ENCODE data around the gene CD248. TPM values are rescaled to one million over a fixed set of nuclear protein-coding genes. Genes with fewer than 3 reads are reported as not detected.

The CD248 gene
- total RNA-seq, 2 donors from 2014 or later, result 43.8 to 54.3 TPM

DNA sequence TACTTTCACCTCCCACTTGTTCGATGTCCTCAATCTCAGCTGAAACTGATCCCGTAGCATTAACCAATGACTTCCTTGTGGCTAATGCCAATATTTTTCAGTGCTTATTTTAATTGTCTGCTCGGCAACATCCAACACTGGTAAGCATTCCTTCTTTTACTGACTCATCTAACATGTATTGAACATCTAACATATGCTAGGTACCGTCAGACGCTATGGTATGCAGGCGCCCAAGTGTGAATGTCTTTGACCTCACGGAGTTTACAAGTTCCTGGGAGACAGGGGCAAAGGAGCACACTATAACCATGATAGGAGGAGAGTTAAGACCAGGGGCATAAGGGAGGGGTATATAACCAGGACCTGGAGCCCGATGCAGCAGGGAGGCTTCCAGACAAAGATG, 26.3 kb upstream of the CD248 start:
- ATAC-seq, result no peak
- intact Hi-C loops (cut with DNase I), result no loop called here
- no peak for DNase-seq

DNA sequence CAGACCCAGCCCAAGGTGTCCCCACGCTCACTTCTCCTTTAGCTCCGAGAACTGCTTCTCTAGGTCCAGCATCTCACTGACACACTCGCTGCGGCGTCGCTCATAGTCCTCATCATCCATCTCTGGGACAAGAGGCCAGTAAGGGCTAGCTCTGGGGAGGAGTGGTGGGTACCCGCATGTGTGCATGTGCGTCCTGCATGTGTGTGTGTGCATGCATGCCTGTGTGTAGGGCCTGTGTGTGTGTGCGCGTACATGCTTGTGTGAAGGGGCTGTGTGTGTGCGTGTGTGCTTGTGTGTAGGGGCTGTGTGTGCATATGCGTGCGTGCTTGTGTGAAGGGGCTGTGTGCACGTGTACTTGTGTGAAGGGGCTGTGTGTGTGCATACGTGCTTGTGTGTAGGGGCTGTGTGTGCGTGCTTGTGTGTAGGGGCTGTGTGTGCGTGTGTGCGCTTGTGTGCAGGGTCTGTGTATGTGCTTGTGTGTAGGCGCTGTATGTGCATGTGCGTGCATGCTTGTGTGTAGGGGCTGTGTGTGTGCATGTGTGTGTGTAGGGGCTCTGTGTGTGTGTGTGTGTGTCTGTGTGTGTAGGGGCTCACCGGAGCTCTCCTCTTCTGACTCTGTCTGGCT, 24.8 kb upstream of the CD248 start:
- intact Hi-C loops (cut with DNase I), result no loop called here
- ATAC-seq (no peak), DNase-seq (no peak)

DNA sequence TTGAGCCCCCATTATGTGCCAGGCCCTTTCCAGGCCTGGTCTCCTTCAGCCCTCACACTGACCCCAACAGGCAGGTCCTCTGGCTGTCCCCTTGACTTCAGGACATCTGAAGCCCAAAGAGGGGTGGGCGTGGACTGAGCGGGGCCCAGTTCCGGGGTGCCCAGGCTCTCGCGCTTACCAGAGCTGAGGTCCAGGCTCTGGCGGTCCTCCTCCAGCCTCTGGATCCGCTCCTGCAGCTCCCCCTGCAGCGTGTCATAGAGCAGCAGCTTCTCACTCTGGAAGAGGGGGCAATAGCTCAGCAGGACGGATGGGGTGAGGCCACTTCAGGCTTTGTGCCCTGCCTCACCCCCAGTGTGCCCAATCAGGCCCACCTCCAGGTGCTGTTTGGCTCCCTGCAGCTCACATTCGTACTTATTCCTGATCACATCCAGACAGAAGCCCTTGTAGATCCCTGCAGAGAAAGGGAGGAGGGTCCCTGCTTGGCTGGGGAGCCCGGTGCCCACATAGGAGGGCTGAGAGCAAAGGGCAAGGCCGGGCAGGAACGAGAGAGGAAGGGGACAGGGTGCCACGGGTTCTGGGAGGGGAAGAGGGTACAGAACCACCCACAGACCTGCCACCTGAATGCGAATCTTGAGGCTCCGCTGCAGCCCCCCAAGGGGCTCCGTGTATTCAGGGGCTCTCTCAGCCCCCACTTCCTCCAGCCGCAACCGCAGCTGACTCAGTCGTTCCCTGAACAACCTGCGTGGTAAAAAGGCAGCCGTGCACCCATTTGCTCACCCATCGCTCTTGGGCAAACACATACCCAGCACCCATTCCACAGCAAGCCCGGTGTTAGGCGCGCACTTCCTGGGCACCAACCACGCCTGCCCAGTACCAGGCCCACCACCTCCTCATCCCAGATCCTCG, 24.0 kb upstream of the CD248 start:
- no peak for ATAC-seq
- intact Hi-C loops (cut with DNase I), result no loop called here
- DNase-seq, result no peak

DNA sequence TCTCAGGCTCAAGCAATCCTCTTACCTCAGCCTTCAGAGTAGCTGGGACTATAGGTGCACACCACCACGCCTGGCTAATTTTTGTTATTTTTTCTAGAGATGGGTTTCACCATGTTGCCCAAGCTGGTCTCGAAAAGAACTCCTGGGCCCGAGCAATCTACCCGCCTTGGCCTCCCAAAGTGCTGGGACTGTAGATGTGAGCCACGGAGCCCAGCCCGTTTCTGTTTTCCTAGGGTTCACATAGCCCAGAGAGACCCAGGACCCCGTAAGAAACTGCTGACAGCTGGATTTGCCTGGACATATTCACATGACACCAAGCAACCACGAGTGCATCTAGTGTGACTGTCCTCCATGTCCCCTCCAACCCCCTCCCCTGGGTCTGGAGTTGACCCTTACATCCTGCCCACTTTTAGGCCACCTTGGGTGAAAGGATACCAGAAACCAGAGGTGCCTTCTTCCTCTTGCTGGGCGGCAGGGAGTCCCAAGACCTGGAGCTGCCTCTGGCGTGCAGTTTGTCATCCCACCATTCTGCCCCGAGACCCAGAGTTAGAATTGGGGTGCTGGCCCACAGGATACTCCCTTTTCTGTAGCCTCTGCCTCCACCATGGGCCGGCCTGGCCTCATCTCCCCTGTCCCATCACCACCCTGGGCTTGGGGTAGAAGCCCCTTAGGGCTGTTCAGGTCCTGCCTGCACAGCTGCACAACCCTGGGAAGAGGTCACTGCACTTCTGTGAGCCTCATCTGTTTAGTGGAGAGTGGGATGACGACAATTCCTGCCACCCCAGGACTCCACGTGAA, 23.0 kb upstream of the CD248 start:
- no peak for DNase-seq
- intact Hi-C loops (cut with DNase I), result no loop called here
- ATAC-seq, result no peak

DNA sequence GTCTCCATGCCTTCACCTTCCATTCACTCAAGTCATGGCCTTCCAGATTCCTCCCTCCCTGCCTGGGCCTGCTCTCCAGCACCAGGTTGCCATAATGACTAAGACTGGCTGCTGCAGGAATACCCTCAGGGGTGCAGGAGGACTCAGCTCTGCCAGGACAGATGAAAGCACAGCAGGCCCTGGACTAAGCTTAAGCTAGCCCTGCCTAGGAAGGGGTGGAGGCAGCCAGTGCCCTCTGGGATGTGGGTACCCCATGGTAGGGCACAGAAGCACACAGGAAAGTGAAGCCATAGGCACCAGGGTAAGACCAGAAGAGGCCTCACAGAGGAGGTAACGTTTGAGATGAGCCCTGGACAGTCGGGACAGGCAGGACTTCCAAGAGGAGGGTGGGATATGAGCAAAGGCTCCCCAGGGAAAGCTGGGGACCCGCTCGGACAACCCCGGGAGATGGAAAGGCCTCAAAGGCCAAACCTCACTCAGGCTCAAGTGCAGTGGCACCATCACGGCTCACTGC, 22.4 kb upstream of the CD248 start:
- intact Hi-C loops (cut with DNase I), result no loop called here
- DNase-seq (no peak), ATAC-seq (no peak)

DNA sequence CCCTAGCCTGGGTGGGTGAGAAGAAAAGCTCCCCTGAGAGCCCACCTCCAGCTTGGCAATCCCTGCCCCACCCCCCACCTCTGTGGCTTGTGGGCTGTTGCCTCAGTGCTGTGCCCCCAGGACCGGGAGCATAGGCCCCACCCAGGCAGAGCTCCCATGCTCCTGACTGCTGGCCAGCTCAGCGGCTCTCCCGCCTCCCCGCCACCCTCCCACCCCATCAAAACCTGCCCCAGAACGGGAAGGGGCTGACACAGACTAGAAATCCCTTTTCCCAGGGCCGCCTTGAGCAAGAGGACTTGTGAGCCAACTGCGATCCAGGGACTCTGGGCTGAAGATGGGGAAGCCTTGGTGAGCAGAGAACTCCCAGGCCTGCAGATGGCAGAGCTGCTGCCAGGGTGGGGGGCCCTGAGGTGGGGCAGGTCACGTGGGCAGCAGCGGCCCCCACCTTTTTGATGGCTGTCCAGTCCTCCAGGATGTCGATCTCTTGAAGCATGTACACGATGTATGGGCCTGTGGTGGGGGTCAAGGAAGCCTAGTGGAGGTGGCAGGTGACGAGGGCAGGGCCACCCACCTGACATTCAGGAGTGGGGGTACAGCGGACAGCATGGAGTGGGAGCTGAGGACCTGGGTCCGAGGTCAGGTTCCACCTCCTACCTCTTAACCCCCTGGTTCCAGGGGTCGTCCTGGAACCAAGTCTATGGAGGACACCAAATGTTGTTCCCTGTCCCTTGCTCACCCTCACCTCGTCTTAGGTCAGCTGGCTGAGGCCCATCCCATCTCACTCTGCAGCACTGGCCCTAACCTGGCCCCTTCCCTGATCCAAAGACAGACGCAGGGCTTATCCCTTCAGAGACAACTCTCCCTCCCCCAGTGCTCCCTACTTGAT, 21.7 kb upstream of the CD248 start:
- DNase-seq, result no peak
- intact Hi-C loops (cut with DNase I), result no loop called here
- ATAC-seq, result no peak

DNA sequence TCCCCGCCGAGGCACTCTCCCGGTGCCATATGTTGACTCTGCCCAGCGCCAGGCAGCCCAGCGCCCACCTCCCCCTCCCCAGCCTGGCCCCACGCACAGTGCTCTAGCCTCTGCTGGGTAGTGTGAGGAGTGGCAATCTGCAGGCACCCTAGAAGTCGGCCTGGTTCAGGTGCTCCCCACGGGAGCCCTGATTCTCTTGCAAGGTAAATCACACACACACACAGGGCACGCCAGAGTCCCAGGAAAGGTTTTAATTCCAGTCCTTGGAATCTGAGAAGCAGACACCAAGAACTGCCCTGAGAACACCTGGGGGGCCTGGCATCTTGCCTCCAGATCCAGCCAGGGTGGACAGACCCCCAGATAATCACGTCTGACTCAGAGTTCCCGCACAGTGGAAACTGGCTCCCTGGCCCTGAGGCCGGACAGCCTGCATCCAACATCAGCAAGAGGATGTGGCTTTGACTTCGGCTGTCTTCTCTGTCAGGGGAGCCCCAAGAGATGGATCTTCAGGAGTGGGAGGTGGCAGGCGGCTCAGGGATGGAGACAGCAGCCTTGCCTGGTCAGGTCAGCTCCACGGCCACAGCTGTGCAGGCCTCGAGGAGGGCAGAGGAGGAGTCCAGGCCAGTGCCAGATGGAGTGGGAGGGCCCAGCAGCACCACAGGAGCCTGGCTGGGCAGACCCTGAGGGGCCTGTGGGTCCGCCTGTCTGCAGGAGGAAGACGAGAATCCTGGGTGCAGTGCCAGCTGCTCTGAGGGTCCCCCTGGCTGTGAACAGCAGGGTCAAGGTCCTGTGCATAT, 20.5 kb upstream of the CD248 start:
- intact Hi-C loops (cut with DNase I), result no loop called here

DNA sequence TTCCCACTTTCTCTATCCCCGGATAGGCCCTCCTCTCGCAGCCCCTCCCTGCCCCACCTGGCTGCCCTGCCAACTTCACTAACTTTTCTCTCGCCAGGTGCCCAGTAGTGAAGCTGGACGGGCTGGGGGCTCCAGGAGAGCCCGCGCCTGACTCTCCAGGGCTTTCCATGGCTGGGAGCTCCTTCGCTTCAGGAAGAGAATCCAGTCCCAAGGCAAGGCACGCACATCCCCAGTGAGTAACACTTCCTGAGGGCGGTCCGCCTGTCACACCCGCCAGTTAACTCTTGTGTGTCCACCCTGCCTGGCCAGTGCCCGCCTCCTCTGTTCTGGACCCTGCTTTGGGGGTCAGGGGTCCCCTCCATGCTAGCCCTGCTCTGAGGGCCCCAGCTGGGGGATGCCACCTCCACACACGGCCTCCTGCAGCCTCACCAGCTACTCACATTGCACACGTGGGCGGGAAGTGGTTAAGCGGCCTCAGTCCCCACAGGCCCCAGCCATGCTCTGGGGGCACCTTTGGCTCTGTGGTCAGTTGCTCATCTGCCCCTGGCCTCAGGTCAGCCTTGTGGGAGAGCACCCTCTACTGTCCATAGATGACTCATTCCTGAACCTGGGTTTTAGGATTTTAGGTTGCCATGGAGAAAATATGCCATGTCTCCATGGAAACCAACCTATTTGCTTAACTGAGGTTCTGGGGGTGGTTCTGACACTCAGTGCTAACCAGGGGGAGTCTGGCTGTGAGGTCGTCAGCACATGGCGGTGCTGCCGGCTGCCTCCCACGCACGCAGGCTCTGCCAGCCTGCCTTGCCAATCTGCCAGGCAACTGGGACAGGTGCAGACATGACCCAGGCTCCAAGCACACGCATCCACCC, 19.6 kb upstream of the CD248 start, which contains the start of gene RIN1:
TSS of gene RIN1 (minus strand) at position 201 of the 869 bp plus-strand sequence. CDS start at position 169, 32 bp downstream.
- intact Hi-C loops (cut with DNase I), result no loop called here
- ATAC-seq (peak; percentile 69 to 84), DNase-seq (peak; percentile 82)

More for the DNA sequence above, 20.5 kb upstream of the CD248 start:
- DNase-seq (no peak), ATAC-seq (no peak)

DNA sequence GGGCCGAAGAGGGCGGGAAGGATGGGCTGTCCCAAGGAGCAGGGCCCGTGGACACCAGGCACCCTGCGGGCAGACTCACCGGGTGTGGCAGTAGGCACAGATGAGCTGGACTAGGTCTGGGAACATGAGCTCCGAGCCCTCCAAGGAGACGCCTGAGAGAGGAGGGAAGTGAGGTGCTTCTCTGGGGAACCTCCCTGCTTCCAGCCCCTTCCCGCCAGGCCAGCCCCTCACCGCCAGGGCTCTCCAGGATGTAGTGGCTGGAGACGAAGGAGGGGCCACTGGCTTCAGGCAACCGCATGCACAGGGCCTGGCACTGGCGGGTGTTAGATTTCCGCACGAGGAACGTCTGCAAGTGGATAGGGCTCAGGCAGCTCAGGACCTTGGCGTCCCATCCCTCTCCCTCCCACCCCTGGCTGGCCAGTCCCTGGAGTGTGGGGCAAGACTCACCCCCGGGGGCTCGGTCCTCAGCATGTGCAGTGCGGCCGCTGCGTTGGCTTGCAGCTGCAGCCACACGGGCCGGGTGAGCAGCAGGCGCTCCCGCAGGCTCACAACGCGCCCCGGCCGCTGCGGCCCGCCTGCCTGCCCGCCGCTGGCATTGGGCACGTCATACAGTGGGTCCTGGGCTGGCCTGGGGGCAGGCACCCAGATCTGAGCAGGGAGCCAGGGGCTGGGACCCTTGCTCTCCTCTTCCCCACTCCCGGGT, 18.8 kb upstream of the CD248 start:
- DNase-seq (peak; percentile 56), ATAC-seq (peak; percentile 23 to 46)
- intact Hi-C loops (cut with DNase I), result no loop called here

DNA sequence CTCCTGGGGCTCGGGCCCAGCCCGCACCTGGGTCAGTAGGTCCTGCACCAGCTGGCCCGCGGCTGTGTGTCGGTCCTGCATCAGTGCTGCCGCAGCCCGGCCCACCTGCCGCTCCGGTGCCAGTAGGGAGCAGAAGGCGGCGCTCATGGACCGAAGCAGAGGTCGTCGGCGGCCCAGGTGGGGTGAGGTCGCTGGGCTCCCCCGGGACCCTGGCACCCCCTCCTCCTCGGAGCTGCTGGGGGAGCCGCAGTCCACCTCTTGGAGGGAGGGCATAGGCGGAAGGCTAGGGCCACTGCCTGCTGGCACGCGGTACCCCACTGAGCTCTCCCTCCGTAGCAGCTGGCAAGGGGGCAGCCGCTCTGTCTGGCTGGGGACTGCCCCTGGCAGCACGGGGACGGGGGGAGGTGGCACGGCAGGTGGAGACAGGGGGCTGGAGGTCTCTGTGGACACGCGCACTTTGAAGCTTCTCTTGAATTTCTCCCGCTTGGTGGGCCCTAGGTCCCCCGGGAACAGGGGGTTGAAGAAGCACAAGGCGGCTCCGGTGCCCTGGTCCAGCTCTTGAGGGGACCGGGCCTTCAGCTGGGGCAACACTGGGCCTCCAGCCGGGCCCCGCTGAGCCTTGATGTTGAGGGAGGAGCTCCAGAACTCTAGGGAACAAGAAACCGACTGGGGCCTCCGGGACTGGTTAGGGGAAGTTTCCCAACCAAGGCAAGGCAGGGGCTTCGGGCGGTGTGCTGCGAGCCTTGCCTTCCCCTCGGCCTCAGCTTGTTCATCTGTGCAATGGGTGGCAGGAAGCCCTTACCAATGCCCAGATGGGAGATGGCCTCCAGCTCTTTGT, 18.0 kb upstream of the CD248 start:
- intact Hi-C loops (cut with DNase I), result no loop called here
- ATAC-seq (no peak), DNase-seq (peak; percentile 36)

DNA sequence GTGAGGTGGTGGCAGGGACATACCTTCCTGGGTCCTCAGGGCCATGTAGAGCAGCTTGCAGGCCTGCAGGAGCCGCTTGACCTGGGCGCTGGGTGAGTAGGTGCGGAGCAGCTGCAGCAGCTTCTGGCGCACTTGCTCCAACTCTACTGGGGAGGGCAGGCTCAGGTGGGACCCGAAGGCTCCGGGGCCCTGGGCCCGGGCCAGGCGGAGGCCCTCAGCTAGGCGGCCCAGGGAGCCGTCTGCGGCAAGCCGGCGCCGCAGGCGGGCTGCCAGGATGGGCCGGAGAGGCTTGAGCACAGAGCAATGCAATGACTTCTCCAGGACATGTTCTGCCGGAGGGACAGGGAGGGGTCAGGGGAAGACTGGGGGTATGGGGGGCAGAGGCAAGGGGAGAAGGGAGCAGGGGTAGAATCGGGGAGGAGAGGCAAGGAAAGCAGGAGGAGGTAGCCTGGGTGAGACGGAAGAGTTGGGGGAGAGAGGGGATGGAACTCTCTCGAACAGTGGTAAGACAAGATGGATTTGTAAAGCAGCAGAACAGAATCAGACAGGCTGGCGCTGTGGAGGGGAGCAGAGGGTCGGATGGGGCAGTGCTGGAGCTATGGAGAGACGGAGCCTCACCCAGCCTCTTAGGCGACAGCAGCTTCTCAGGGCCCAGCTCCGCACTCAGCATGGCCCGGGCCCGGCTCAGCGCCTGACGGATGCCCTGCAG, 17.2 kb upstream of the CD248 start:
- intact Hi-C loops (cut with DNase I), result no loop called here
- DNase-seq (no peak), ATAC-seq (no peak)

DNA sequence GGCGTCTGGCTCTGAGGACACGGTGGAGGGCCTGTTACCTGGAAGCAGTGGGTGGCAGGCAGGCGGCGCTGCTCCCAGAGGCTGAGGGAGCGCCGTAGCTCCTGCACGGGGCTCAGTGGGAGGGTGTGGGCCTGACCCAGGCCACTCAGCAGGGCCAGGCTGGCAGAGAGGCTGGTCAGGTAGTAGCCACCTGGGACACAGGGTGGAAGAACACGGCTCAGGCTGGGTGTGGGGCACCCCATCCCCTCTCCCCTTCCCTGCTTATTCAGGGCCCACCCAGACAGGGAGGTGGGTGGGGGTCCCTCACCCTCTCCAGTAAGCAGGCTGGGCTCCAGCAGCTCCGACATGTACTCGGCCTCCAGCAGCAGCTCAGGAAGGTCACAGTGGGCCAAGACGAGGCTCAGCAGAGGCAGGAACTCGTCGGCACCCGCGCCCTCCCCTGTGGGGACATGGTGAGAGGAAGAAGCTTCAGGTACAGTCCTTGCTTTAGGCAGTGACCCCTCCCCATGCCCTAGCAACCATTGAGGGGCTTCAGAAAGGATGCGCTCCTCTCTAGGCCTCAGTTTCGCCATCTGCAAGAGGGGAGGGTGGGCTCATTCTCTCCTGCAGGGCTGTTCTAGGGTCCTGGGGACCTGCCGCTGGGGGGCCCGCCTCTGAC, 16.5 kb upstream of the CD248 start:
- intact Hi-C loops (cut with DNase I), result no loop called here
- DNase-seq (no peak), ATAC-seq (no peak)

DNA sequence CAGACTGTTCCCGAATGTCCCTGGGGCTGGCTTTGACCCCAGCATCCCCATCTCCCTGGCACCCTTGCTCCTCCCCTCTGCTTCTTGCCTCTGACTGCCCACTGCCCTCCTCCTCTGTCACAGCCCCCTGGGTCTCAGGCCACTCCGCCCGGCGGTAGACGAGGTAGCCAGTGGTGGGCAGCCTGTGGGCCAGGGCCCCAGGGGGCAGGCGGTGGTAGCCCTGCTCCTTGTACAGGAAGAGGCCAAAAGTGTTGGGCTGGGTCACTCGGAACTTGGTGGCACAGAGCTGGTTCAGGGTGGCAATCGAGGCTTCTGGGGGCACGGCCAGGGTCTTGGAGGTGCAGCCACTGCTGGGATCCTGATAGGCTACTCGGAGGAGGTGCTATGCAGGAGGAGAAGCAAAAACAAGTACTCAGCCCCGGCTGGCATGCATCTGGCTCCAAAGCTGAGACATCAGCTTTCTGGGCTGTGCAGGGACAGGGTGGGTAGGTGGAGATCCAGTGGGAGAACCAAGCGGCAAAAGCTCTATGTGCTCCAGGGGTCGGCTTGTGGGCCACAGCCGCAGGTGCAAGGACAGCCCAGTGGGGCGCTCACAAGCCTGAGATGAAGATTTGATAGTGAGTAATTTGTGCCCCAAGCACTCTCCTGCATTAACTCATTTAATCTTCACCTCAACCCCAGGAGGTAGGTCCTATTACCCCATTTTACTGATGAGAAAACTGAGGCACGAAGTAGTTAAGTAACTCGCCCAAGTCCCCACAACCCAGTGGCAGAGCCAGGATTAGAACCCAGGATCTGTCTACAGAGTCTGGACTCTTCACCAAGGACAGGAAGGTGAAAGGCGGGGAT, 15.8 kb upstream of the CD248 start:
- intact Hi-C loops (cut with DNase I), result no loop called here
- DNase-seq, result peak; percentile 7
- ATAC-seq, result no peak

All from left cardiac atrium (tissue), 4 donors.